OCI-LY7 (cell line): ENCODE results near the gene TSN. TPM values are rescaled to one million over a fixed set of nuclear protein-coding genes. Genes with fewer than 3 reads are reported as not detected.

Experiments
- BruUV-seq: library from RNA; stranded (reverse); fragments of 400-500 nt; replicated peaks from 2 replicates; lab custom pipeline; 2021; lab: Mats Ljungman, UMichigan
- CTCF ChIA-PET: fragments of 300-600 bp; sonication (Branson Sonifier 250); formaldehyde crosslinking; loops from one replicate; lab custom pipeline; 2022; ENCODE audit warnings: antibody characterized with exemption; ENCODE audit not compliant: unreplicated experiment; lab: Charles Lee
- POLR2A ChIA-PET: fragments of 300-600 bp; sonication (Branson Sonifier 250); formaldehyde crosslinking; loops from one replicate; lab custom pipeline; 2022; ENCODE audit warnings: antibody characterized with exemption; lab: Charles Lee
- DNase-seq: peaks from one replicate; pipeline ENCODE4 v3.0.0-alpha.2; 2015; ENCODE audit warnings: low spot score
- H2AFZ ChIP-seq: fragments of 200-600 bp; sonication (generic), shearing (Covaris generic); 2 replicates; pipeline ENCODE4 v1.6.1; 2014; ENCODE audit warnings: mild to moderate bottlenecking, antibody characterized with exemption, low read length, moderate library complexity
- H3K27ac ChIP-seq: fragments of 200-600 bp; sonication (generic); 2 replicates; pipeline ENCODE4 v1.5.1; 2014; ENCODE audit warnings: mixed run types, low read depth, mild to moderate bottlenecking, moderate library complexity, low read length, inconsistent platforms; ENCODE audit not compliant: poor library complexity, severe bottlenecking
- H3K36me3 ChIP-seq: fragments of 200-600 bp; sonication (generic); 2 replicates; pipeline ENCODE4 v1.6.1; 2014; ENCODE audit warnings: mild to moderate bottlenecking, antibody characterized with exemption, low read length, moderate library complexity, mixed read lengths; ENCODE audit not compliant: insufficient read depth
- H3K4me1 ChIP-seq: fragments of 200-600 bp; sonication (generic); 2 replicates; pipeline ENCODE4 v1.5.1; 2014; ENCODE audit warnings: mild to moderate bottlenecking, low read length; ENCODE audit not compliant: insufficient read depth, poor library complexity, severe bottlenecking
- H3K4me2 ChIP-seq: fragments of 200-600 bp; sonication (generic); 2 replicates; pipeline ENCODE4 v1.6.1; 2014; ENCODE audit warnings: mild to moderate bottlenecking, low read length
- H3K4me3 ChIP-seq: fragments of 200-600 bp; sonication (generic); 2 replicates; pipeline ENCODE4 v1.5.1; 2014; ENCODE audit warnings: mild to moderate bottlenecking, low read depth, low read length; ENCODE audit not compliant: poor library complexity, severe bottlenecking
- H3K79me2 ChIP-seq: fragments of 200-600 bp; sonication (generic); 2 replicates; pipeline ENCODE4 v1.6.1; 2016; ENCODE audit warnings: low read depth, mild to moderate bottlenecking, low read length, moderate library complexity, mixed read lengths; ENCODE audit not compliant: insufficient read depth
- H3K9me2 ChIP-seq: fragments of 200-600 bp; sonication (generic); 2 replicates; pipeline ENCODE4 v1.6.1; 2016; ENCODE audit warnings: mild to moderate bottlenecking, low read length, mixed read lengths; ENCODE audit not compliant: insufficient read depth
- H3K9me3 ChIP-seq: fragments of 200-600 bp; sonication (generic); 2 replicates; pipeline ENCODE4 v1.6.1; 2014; ENCODE audit warnings: mild to moderate bottlenecking, mixed run types, low read length, mixed read lengths
- H4K20me1 ChIP-seq: fragments of 200-600 bp; sonication (generic); 2 replicates; pipeline ENCODE4 v1.6.1; 2014; ENCODE audit warnings: mild to moderate bottlenecking, antibody characterized with exemption, low read length, moderate library complexity, mixed read lengths; ENCODE audit not compliant: insufficient read depth
- EZH2phosphoT487 ChIP-seq: fragments of 200-600 bp; sonication (generic); IDR thresholded peaks from 2 replicates; pipeline ENCODE4 v1.6.1; 2018; ENCODE audit warnings: low read depth, borderline replicate concordance, mild to moderate bottlenecking, mixed run types, antibody characterized with exemption, low read length, moderate library complexity, mixed read lengths
- intact Hi-C: fragments of 100-400 bp; cut with micrococcal nuclease; formaldehyde crosslinking; loops from one replicate; pipeline ENCODE4 v1.10.0; 2022; ENCODE audit not compliant: unreplicated experiment
- total RNA-seq, 2 experiments: library from RNA; depleted of rRNA in 1 of 2; stranded (reverse); fragments of >200 nt in 1 of 2; shearing (Covaris generic) in 1 of 2; gene quantifications; 2 replicates each; pipeline ENCODE4 v1.2.3, GENCODE V29; 2014 to 2022
- TF ChIP-seq, protein P1 (sequence below): fragments of 200-600 bp; sonication (generic); conservative IDR thresholded peaks from 2 replicates; pipeline ENCODE4 v1.5.1; 2014; ENCODE audit warnings: mild to moderate bottlenecking, antibody characterized with exemption, low read length, moderate library complexity, mixed read lengths

The TSN gene
- total RNA-seq, 2 experiments from 2014 or later: 59.2 to 102 TPM

- CTCF ChIA-PET: interaction anchor here (1.2 kb wide), 1 partner anchor 13 kb away, joined by 3 read pairs; no protein-coding TSS in a partner anchor
- intact Hi-C loops: no loop called here
- H3K27ac ChIP-seq: no peak overlapping the region
These were observed 36.4 kb downstream of the TSN start for GRCh38 chr2:121791801-121792221.

DNA sequence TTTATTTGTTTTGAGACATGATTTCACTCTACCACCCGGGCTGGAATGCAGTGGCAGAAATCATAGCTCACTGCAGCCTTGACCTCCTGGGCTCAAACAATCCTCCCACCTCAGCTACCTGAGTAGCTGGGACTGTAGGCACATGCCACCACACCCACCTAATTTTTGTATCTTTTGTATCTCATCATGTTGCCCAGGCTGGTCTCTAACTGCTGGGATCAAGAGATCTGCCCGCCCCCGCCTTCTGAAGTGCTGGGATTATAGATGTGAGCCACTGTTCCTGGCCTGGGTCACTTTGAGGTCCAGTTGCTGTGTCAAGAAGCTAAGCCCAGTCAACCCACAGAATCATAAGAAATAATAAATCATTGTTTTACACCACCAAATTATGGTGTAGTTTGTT is 38.4 kb downstream of the TSN start:
- Histone ChIP-seq H3K79me2 (no peaks in the 10 kb centered on the region), H3K27ac (no peak overlapping the region), H3K4me1 (peaks cover 8% of the 10 kb centered on the region), H3K9me3 (no peaks in the 10 kb centered on the region), H3K36me3 (no peaks in the 10 kb centered on the region), H4K20me1 (no peaks in the 10 kb centered on the region), H3K9me2 (no peaks in the 10 kb centered on the region), H3K4me2 (no peak overlapping the region), H2AFZ (no peak overlapping the region), H3K4me3 (no peak overlapping the region)
- no TSS peak for BruUV-seq
- DNase-seq: no peak
- no peak for TF ChIP-seq EZH2phosphoT487
- TF ChIP-seq, protein P1, sequence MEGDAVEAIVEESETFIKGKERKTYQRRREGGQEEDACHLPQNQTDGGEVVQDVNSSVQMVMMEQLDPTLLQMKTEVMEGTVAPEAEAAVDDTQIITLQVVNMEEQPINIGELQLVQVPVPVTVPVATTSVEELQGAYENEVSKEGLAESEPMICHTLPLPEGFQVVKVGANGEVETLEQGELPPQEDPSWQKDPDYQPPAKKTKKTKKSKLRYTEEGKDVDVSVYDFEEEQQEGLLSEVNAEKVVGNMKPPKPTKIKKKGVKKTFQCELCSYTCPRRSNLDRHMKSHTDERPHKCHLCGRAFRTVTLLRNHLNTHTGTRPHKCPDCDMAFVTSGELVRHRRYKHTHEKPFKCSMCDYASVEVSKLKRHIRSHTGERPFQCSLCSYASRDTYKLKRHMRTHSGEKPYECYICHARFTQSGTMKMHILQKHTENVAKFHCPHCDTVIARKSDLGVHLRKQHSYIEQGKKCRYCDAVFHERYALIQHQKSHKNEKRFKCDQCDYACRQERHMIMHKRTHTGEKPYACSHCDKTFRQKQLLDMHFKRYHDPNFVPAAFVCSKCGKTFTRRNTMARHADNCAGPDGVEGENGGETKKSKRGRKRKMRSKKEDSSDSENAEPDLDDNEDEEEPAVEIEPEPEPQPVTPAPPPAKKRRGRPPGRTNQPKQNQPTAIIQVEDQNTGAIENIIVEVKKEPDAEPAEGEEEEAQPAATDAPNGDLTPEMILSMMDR: no peak
- intact Hi-C loops: no loop called here
- ChIA-PET CTCF (no interaction called here), POLR2A (interaction anchor here (0.7 to 2.1 kb wide), 5 partner anchors 9 to 42 kb away, joined by 3 to 9 read pairs (median 3); no protein-coding TSS in a partner anchor)

More at GRCh38 chr2:121791801-121792221, 36.4 kb downstream of the TSN start:
- Histone ChIP-seq H3K4me3 (no peak overlapping the region), H3K9me3 (no peaks in the 10 kb centered on the region), H3K9me2 (no peaks in the 10 kb centered on the region), H3K4me2 (no peak overlapping the region), H4K20me1 (no peaks in the 10 kb centered on the region), H2AFZ (0 out of 2 replicates have a peak overlapping the region, but pooled peaks have one; percentile 24), H3K79me2 (no peaks in the 10 kb centered on the region), H3K4me1 (peaks cover 8% of the 10 kb centered on the region), H3K36me3 (no peaks in the 10 kb centered on the region)
- no peak for DNase-seq
- BruUV-seq: no TSS peak
- TF ChIP-seq, protein P1: no peak
- TF ChIP-seq EZH2phosphoT487: no peak
- POLR2A ChIA-PET: interaction anchor here (0.6 to 0.8 kb wide), 2 partner anchors 12 to 157 kb away, joined by 3 read pairs; no protein-coding TSS in a partner anchor

DNA sequence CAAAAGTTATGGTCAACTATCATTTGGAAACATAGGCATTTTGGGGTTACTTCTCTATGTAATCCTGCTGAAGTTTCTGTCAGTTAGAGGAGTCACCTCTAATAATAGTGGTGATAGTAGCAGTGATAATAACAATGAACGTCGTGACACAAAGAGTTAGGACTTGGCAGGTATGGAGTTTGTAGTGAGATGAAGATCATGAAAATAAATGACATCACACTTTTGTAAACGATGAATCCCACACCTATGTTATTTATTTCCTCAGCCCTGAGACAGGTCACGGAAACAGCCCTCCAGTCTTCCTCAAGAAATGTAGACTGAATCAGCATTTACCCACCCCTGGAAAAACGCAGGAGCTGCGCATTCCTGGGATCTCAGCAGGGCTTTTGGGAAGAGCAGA is 38.8 kb downstream of the TSN start:
- Histone ChIP-seq H3K79me2 (no peaks in the 10 kb centered on the region), H4K20me1 (no peaks in the 10 kb centered on the region), H3K4me1 (peaks cover 8% of the 10 kb centered on the region), H3K9me3 (no peaks in the 10 kb centered on the region), H3K4me3 (no peak overlapping the region), H2AFZ (no peak overlapping the region), H3K36me3 (no peaks in the 10 kb centered on the region), H3K4me2 (no peak overlapping the region), H3K9me2 (no peaks in the 10 kb centered on the region), H3K27ac (no peak overlapping the region)
- TF ChIP-seq EZH2phosphoT487: no peak
- TF ChIP-seq, protein P1: no peak
- DNase-seq: no peak
- ChIA-PET CTCF (no interaction called here), POLR2A (interaction anchor here (0.7 to 2.1 kb wide), 5 partner anchors 9 to 42 kb away, joined by 3 to 9 read pairs (median 3); no protein-coding TSS in a partner anchor)
- intact Hi-C loops: no loop called here
- no TSS peak for BruUV-seq
